Measurements from ENCODE around the gene HOTAIR. TPM values are rescaled to one million over a fixed set of nuclear protein-coding genes. Genes with fewer than 3 reads are reported as not detected.

Gene HOTAIR
- total RNA-seq, 4 donors from 2014 or later: 0.31 TPM; not detected in 3

- no peak for ATAC-seq
- Histone ChIP-seq H3K27me3 (peaks cover 100% of the 10 kb centered on the region), H3K27ac (no peak overlapping the region), H3K4me3 (no peak overlapping the region), H3K9me3 (no peaks in the 10 kb centered on the region), H3K4me1 (peaks cover 0 to 27% (median 16%) of the 10 kb centered on the region in 3 donors), H3K36me3 (no peaks in the 10 kb centered on the region)
- 8 to 13% methylated on average over 8 to 24 of the region's 26 CpGs for WGBS, 2 donors (ENCODE audit: low coverage in 1 of 2)
- TF ChIP-seq POLR2A (IDR thresholded peaks at IDR 0.05) (no peak), CTCF (IDR thresholded peaks at IDR 0.05) (no peak)
These were observed 8.2 kb upstream of the HOTAIR start for GRCh38 chr12:53982648-53983567.

GRCh38 chr12:53981634-53982565 is 7.1 kb upstream of the HOTAIR start:
- ATAC-seq: no peak
- no peak overlapping the region for H3K27ac ChIP-seq
- no peaks in the 10 kb centered on the region for H3K9me3 ChIP-seq
- peaks cover 100% of the 10 kb centered on the region for H3K27me3 ChIP-seq
- WGBS, 2 donors (ENCODE audit: low coverage in 1 of 2): 16 to 18% methylated on average over 8 to 15 of the region's 30 CpGs
- TF ChIP-seq POLR2A (IDR thresholded peaks at IDR 0.05): no peak
- TF ChIP-seq POLR2AphosphoS5 (IDR thresholded peaks at IDR 0.05): no peak
- TF ChIP-seq CTCF (IDR thresholded peaks at IDR 0.05): no peak
- TF ChIP-seq EP300 (IDR thresholded peaks at IDR 0.05): no peak
- no peaks in the 10 kb centered on the region for H3K36me3 ChIP-seq
- H3K4me3 ChIP-seq: no peak overlapping the region
- peaks cover 0 to 27% (median 16%) of the 10 kb centered on the region in 3 donors for H3K4me1 ChIP-seq

- no peak for ATAC-seq
- Histone ChIP-seq H3K4me1 (peaks cover 0 to 20% (median 11%) of the 10 kb centered on the region in 3 donors), H3K36me3 (no peaks in the 10 kb centered on the region), H3K27me3 (peaks cover 100% of the 10 kb centered on the region), H3K4me3 (no peak overlapping the region), H3K9me3 (no peaks in the 10 kb centered on the region), H3K27ac (no peak overlapping the region)
- 22 to 55% methylated on average over 8 to 13 of the region's 15 CpGs for WGBS, 2 donors (ENCODE audit: low coverage in 1 of 2)
- TF ChIP-seq POLR2AphosphoS5 (IDR thresholded peaks at IDR 0.05) (no peak), POLR2A (IDR thresholded peaks at IDR 0.05) (no peak), CTCF (IDR thresholded peaks at IDR 0.05) (no peak), EP300 (IDR thresholded peaks at IDR 0.05) (no peak)
These were observed 6.2 kb upstream of the HOTAIR start for GRCh38 chr12:53980802-53981496.

GRCh38 chr12:53980104-53980801 is 5.5 kb upstream of the HOTAIR start:
- TF ChIP-seq POLR2AphosphoS5 (IDR thresholded peaks at IDR 0.05): no peak
- no peak for TF ChIP-seq EP300 (IDR thresholded peaks at IDR 0.05)
- TF ChIP-seq CTCF (IDR thresholded peaks at IDR 0.05): no peak
- no peak for TF ChIP-seq POLR2A (IDR thresholded peaks at IDR 0.05)
- ATAC-seq: no peak
- no peak overlapping the region for H3K27ac ChIP-seq
- no peaks in the 10 kb centered on the region for H3K9me3 ChIP-seq
- peaks cover 0 to 19% (median 4%) of the 10 kb centered on the region in 3 donors for H3K4me1 ChIP-seq
- peaks cover 100% of the 10 kb centered on the region for H3K27me3 ChIP-seq
- WGBS, 2 donors (ENCODE audit: low coverage in 1 of 2): 26% methylated on average over 6 of the region's 7 CpGs; no CpG with 5 or more reads in 1 of the 2 donors
- H3K4me3 ChIP-seq: no peak overlapping the region
- no peaks in the 10 kb centered on the region for H3K36me3 ChIP-seq
